ENCODE data around the gene ST6GAL1. TPM values are rescaled to one million over a fixed set of nuclear protein-coding genes. Genes with fewer than 3 reads are reported as not detected.
"Not testable (repeated sequence)": the region's sequence is repeated elsewhere in the genome, so short reads cannot be mapped to it uniquely, and the experiment has no call there.

The ST6GAL1 gene
- total RNA-seq, 2 experiments from 2014 or later: 84.6 to 99.2 TPM

- Mint-ChIP-seq H3K36me3 (ENCODE audit: low read depth) (peaks cover 19% of the 10 kb centered on the region), H3K4me1 (ENCODE audit: low read depth) (peaks cover 33% of the 10 kb centered on the region), H3K27me3 (no peaks in the 10 kb centered on the region), H3K9me3 (no peaks in the 10 kb centered on the region), H3K4me3 (no peak overlapping the region), H3K27ac (peak overlapping the region; percentile 1)
- POLR2A ChIA-PET: no interaction called here
- CTCF ChIA-PET: no interaction called here
- no peak for ATAC-seq
- intact Hi-C loops (cut with micrococcal nuclease): no loop called here
- no peak for DNase-seq
- TF ChIP-seq, protein P1, sequence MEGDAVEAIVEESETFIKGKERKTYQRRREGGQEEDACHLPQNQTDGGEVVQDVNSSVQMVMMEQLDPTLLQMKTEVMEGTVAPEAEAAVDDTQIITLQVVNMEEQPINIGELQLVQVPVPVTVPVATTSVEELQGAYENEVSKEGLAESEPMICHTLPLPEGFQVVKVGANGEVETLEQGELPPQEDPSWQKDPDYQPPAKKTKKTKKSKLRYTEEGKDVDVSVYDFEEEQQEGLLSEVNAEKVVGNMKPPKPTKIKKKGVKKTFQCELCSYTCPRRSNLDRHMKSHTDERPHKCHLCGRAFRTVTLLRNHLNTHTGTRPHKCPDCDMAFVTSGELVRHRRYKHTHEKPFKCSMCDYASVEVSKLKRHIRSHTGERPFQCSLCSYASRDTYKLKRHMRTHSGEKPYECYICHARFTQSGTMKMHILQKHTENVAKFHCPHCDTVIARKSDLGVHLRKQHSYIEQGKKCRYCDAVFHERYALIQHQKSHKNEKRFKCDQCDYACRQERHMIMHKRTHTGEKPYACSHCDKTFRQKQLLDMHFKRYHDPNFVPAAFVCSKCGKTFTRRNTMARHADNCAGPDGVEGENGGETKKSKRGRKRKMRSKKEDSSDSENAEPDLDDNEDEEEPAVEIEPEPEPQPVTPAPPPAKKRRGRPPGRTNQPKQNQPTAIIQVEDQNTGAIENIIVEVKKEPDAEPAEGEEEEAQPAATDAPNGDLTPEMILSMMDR (IDR thresholded peaks at IDR 0.05): no peak
These were observed 61.1 kb downstream of the ST6GAL1 start for GRCh38 chr3:186991470-186991869.

GRCh38 chr3:186992096-186992495 lies 61.8 kb downstream of the ST6GAL1 start:
- intact Hi-C loops (cut with micrococcal nuclease); H3K27ac Mint-ChIP-seq; POLR2A ChIA-PET; DNase-seq; CTCF ChIA-PET; ATAC-seq; H3K9me3 Mint-ChIP-seq; H3K4me3 Mint-ChIP-seq; H3K27me3 Mint-ChIP-seq: not testable (repeated sequence)
- Mint-ChIP-seq H3K4me1 (ENCODE audit: low read depth) (peaks cover 37% of the 10 kb centered on the region), H3K36me3 (ENCODE audit: low read depth) (peaks cover 19% of the 10 kb centered on the region)

- ATAC-seq (no peak), DNase-seq (no peak)
- peaks cover 15% of the 10 kb centered on the region for H3K36me3 Mint-ChIP-seq (ENCODE audit: low read depth)
- H3K4me3 Mint-ChIP-seq: no peak overlapping the region
- ChIA-PET POLR2A (no interaction called here), CTCF (interaction anchor here (1.4 kb wide), 1 partner anchor 13 kb away, joined by 4 read pairs; no protein-coding TSS in a partner anchor)
- intact Hi-C loops (cut with micrococcal nuclease): no loop called here
- no peaks in the 10 kb centered on the region for H3K27me3 Mint-ChIP-seq
- TF ChIP-seq, protein P1 (IDR thresholded peaks at IDR 0.05): no peak
- no peak overlapping the region for H3K27ac Mint-ChIP-seq
- H3K4me1 Mint-ChIP-seq (ENCODE audit: low read depth): peaks cover 35% of the 10 kb centered on the region
- no peaks in the 10 kb centered on the region for H3K9me3 Mint-ChIP-seq
These were observed 63.0 kb downstream of the ST6GAL1 start for GRCh38 chr3:186993210-186993782.

DNA sequence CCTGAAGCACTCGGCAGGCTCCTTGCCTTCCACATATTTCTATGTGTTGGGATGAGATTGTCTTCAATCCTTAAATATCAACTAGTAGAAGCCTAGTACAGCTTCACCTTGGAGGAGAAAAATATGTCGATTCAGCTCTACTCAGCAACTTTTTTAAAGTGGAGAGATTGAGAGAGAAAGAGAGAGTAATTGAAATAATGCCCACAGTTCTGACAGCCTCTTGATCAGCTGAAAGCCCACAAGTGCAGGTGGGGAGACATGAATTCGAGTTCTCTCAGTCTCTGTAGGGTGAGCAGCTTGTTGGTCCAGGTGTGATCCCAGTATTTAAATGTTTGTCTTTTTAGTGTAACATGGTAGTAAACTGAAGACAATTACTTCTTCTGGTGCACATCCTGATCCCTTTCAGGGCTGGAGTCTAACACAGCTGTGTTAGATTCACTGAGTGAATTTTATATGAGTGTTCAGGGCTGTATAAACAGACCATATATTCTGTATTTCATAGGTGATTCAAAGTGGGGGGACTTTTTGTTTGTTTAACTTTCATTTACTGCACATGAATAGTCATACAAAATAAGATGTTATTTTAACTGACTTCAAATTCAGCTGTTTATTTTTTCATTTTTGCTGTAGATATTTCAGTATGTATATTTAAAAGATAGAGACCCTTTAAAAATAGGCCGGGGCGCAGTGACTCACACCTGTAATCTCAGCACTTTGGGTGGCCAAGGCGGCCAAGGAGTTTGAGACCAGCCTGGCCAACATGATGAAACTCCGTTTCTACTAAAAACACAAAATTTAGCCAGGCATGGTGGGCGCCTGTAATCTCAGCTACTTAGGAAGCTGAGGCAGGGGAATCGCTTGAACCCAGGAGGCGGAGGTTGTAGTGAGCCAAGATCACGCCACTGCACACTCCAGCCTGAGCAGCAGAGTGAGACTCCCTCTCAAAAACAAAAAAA lies 64.0 kb downstream of the ST6GAL1 start:
- no peak overlapping the region for H3K4me3 Mint-ChIP-seq
- TF ChIP-seq, protein P1 (IDR thresholded peaks at IDR 0.05): no peak
- H3K27me3 Mint-ChIP-seq: no peaks in the 10 kb centered on the region
- intact Hi-C loops (cut with micrococcal nuclease): no loop called here
- ChIA-PET CTCF (interaction anchor here (1.4 kb wide), 1 partner anchor 14 kb away, joined by 4 read pairs; no protein-coding TSS in a partner anchor), POLR2A (no interaction called here)
- H3K4me1 Mint-ChIP-seq (ENCODE audit: low read depth): peaks cover 30% of the 10 kb centered on the region
- peaks cover 15% of the 10 kb centered on the region for H3K36me3 Mint-ChIP-seq (ENCODE audit: low read depth)
- ATAC-seq (no peak), DNase-seq (no peak)
- peak overlapping the region; percentile 14 for H3K27ac Mint-ChIP-seq
- no peaks in the 10 kb centered on the region for H3K9me3 Mint-ChIP-seq

DNA sequence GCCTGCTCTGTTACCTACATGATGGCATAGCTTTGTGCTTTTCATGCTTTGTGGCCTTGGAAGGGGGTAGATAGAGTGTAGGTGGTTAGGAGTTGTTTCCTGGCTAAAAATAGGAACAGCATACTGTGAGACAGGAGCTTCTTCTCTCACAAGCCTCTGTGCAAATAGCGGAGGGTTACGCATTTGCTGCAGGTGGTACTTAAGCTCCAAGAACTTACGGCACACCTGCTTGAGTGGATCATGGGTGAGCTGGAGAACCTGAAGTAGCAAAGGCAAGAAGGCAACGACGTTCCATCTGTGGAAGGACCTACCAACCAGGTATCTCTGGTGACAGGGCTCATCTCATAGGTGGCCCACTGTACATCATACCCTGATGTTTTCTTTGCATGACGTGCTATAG lies 66.0 kb downstream of the ST6GAL1 start:
- TF ChIP-seq, protein P1 (IDR thresholded peaks at IDR 0.05): no peak
- ATAC-seq (no peak), DNase-seq (no peak)
- ChIA-PET POLR2A (no interaction called here), CTCF (interaction anchor here (0.6 to 1.0 kb wide), 4 partner anchors 11 to 148 kb away, joined by 3 read pairs; no protein-coding TSS in a partner anchor)
- H3K4me3 Mint-ChIP-seq: no peak overlapping the region
- no peaks in the 10 kb centered on the region for H3K27me3 Mint-ChIP-seq
- no peak overlapping the region for H3K27ac Mint-ChIP-seq
- H3K36me3 Mint-ChIP-seq (ENCODE audit: low read depth): peaks cover 19% of the 10 kb centered on the region
- intact Hi-C loops (cut with micrococcal nuclease): no loop called here
- H3K9me3 Mint-ChIP-seq: no peaks in the 10 kb centered on the region
- H3K4me1 Mint-ChIP-seq (ENCODE audit: low read depth): peaks cover 41% of the 10 kb centered on the region

Data from activated CD8-positive, alpha-beta T cell treated with anti-CD3 and anti-CD28 coated beads for 36 hours (primary cell).